GM18517 (cell line): ENCODE measurements around the gene FXYD6.

Experiments used
- ATAC-seq: cut with Tn5 transposase; IDR thresholded peaks from one replicate; pipeline ENCODE4 v1.9.1; 2021; ENCODE audit warnings: mild to moderate bottlenecking, moderate library complexity; ENCODE audit not compliant: unreplicated experiment

FXYD6 gene

GRCh38 chr11:117851852-117852251, 24.6 kb downstream of the FXYD6 start:
- no peak for ATAC-seq

- ATAC-seq, result no peak
These were observed 25.4 kb downstream of the FXYD6 start for GRCh38 chr11:117851106-117851505.

- ATAC-seq, result no peak
These were observed 26.6 kb downstream of the FXYD6 start for GRCh38 chr11:117849781-117850414.

- ATAC-seq, result no peak
These were observed 32.6 kb downstream of the FXYD6 start for GRCh38 chr11:117843666-117844484.

GRCh38 chr11:117842131-117842941, 34.1 kb downstream of the FXYD6 start:
- ATAC-seq, result no peak

GRCh38 chr11:117841551-117842031, 34.9 kb downstream of the FXYD6 start:
- ATAC-seq, result no peak

GRCh38 chr11:117840881-117841550, 35.4 kb downstream of the FXYD6 start:
- ATAC-seq, result no peak

- no peak for ATAC-seq
These were observed 36.3 kb downstream of the FXYD6 start for GRCh38 chr11:117839936-117840813.

- no peak for ATAC-seq
These were observed 37.0 kb downstream of the FXYD6 start for GRCh38 chr11:117839380-117839881.

GRCh38 chr11:117838901-117839300, 37.6 kb downstream of the FXYD6 start:
- ATAC-seq, result no peak

GRCh38 chr11:117837791-117838190, 38.7 kb downstream of the FXYD6 start:
- ATAC-seq, result no peak

GRCh38 chr11:117837070-117837776, 39.2 kb downstream of the FXYD6 start:
- no peak for ATAC-seq

- no peak for ATAC-seq
These were observed 40.1 kb downstream of the FXYD6 start for GRCh38 chr11:117836077-117836960.

- ATAC-seq, result no peak
These were observed 40.9 kb downstream of the FXYD6 start for GRCh38 chr11:117835576-117835975.

GRCh38 chr11:117834838-117835443, 41.5 kb downstream of the FXYD6 start:
- ATAC-seq, result no peak

- ATAC-seq, result no peak
These were observed 42.2 kb downstream of the FXYD6 start for GRCh38 chr11:117834068-117834810.

GRCh38 chr11:117833401-117833891, 43.0 kb downstream of the FXYD6 start:
- ATAC-seq, result no peak
